T-cell (primary cell): ENCODE data around the gene RGPD3. TPM values are rescaled to one million over a fixed set of nuclear protein-coding genes. Genes with fewer than 3 reads are reported as not detected.

ENCODE experiments used
- ATAC-seq, 4 experiments: fragments of 200-7000 bp in 3 of 4; fragments of 150-1000 bp in 1 of 4; cut with Tn5 transposase; replicated peaks in 1 of 4; 1 replicate in 3 of 4; 2 replicates in 1 of 4; pipeline ENCODE4 v1.10.0; 2021; ENCODE audit warnings: moderate library complexity in 3 of 4, mild to moderate bottlenecking in 2 of 4, moderate number of reproducible peaks in 1 of 4
- CTCF ChIA-PET, 2 donors: fragments of 300-600 bp; sonication (Branson Sonifier 250); formaldehyde crosslinking; loops; one replicate each; lab custom pipeline; 2022; ENCODE audit warnings: antibody characterized with exemption in 2 of 2; lab: Charles Lee
- POLR2A ChIA-PET, 2 donors: fragments of 300-600 bp; sonication (Branson Sonifier 250); formaldehyde crosslinking; loops; one replicate each; lab custom pipeline; 2022; ENCODE audit warnings: antibody characterized with exemption in 2 of 2; lab: Charles Lee
- DNase-seq, 35 experiments: peaks; one replicate each; pipeline versions ENCODE4 v3.0.0 to v3.0.0-alpha.2; 2013 to 2023
- H3K27ac ChIP-seq: one replicate; pipeline ENCODE4 v1.5.1; 2013; ENCODE audit warnings: low read length
- H3K27me3 ChIP-seq, 2 experiments: replicated peaks in 1 of 2; 1 replicate in 1 of 2; 2 replicates in 1 of 2; pipeline versions ENCODE4 v1.6.1 to v1.7.0; 2013; ENCODE audit warnings: low read length in 1 of 2, mixed read lengths in 1 of 2; ENCODE audit not compliant: control insufficient read depth in 2 of 2, insufficient read depth in 2 of 2; ENCODE audit errors: extremely low read depth in 1 of 2
- H3K36me3 ChIP-seq, 2 donors: 1 replicate in 1 of 2; 2 replicates in 1 of 2; pipeline versions ENCODE4 v1.6.1 to v1.7.0; 2013; ENCODE audit warnings: low read length in 1 of 2; ENCODE audit not compliant: control insufficient read depth in 2 of 2, insufficient read depth in 1 of 2; ENCODE audit errors: extremely low read depth in 1 of 2
- H3K4me1 ChIP-seq, 2 experiments: 1 replicate in 1 of 2; 2 replicates in 1 of 2; pipeline versions ENCODE4 v1.6.1 to v1.7.0; 2013; ENCODE audit warnings: low read length in 2 of 2, mixed read lengths in 1 of 2; ENCODE audit not compliant: insufficient read depth in 2 of 2, control insufficient read depth in 1 of 2; ENCODE audit errors: extremely low read depth in 1 of 2
- H3K4me3 ChIP-seq, 2 donors: 1 replicate in 1 of 2; 2 replicates in 1 of 2; pipeline versions ENCODE4 v1.5.1 to v1.7.0; 2013; ENCODE audit warnings: mild to moderate bottlenecking in 2 of 2, low read length in 1 of 2, moderate library complexity in 1 of 2; ENCODE audit not compliant: control insufficient read depth in 1 of 2; ENCODE audit errors: extremely low read depth in 1 of 2
- H3K9me3 ChIP-seq: 2 replicates; pipeline ENCODE4 v1.7.0; 2013
- H3K27ac Mint-ChIP-seq, 2 donors: one replicate each; pipeline ENCODE4 v1.8.0; 2020 to 2021; ENCODE audit warnings: mild to moderate bottlenecking in 2 of 2, mixed read lengths in 2 of 2
- H3K27me3 Mint-ChIP-seq, 2 donors: one replicate each; pipeline ENCODE4 v1.8.0; 2021 to 2022; ENCODE audit warnings: mixed read lengths in 2 of 2
- H3K36me3 Mint-ChIP-seq: one replicate; pipeline ENCODE4 v1.8.0; 2021; ENCODE audit warnings: mixed read lengths
- H3K4me1 Mint-ChIP-seq, 3 donors: one replicate each; pipeline ENCODE4 v1.8.0; 2020 to 2022; ENCODE audit warnings: mixed read lengths in 3 of 3, mild to moderate bottlenecking in 1 of 3
- H3K4me3 Mint-ChIP-seq, 3 donors: one replicate each; pipeline ENCODE4 v1.8.0; 2020 to 2022; ENCODE audit warnings: mild to moderate bottlenecking in 3 of 3, mixed read lengths in 3 of 3, moderate library complexity in 3 of 3
- H3K9me3 Mint-ChIP-seq, 3 donors: one replicate each; pipeline ENCODE4 v1.8.0; 2020 to 2022; ENCODE audit warnings: mixed read lengths in 3 of 3
- WGBS: methylation state at CpG from one replicate; pipeline ENCODE4 v1.1.5; 2013; ENCODE audit warnings: missing lambda C conversion rate; ENCODE audit not compliant: insufficient coverage; 5-methylcytosine and 5-hydroxymethylcytosine counted together
- total RNA-seq, 35 experiments: library from RNA in 6 of 35; stranded (reverse) in 6 of 35; fragments of 120-200 nt in 1 of 35; gene quantifications; one replicate each; pipeline versions ENCODE4 v1.2.1 to v1.2.4 and lab custom pipeline; 2013 to 2026

Gene RGPD3
- total RNA-seq, 5 donors from 2014 or later (not counting 1 experiment from before 2014, with no cell fraction given), result 0.13 to 0.47 (median 0.16) TPM

DNA sequence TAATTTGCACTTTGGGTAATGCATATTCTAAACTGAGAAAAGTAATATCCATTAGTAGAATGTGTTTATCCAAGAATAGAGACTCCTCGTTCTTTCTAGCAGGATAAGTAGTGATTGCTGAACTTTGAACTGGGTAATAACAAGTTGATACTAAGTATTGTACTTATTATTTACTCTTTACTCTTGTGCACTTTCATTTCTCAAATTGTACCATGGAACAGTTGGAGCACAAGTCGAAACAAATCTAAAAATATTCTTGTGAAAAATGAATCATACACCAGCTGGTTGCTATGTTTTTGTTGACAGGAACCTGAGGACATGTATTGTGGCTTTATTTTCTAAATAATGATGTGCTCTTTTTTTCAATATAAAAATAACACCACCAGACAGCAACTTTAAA lies 111.9 kb downstream of the RGPD3 start:
- no peaks in the 10 kb centered on the region for H3K36me3 Mint-ChIP-seq
- no peaks in the 10 kb centered on the region for H3K9me3 Mint-ChIP-seq
- ATAC-seq (no peak), DNase-seq (no peak)
- no peak overlapping the region for H3K4me3 Mint-ChIP-seq
- H3K27ac ChIP-seq, result no peak overlapping the region
- no peaks in the 10 kb centered on the region for H3K36me3 ChIP-seq
- H3K4me3 ChIP-seq, result no peak overlapping the region
- no peak overlapping the region for H3K27ac Mint-ChIP-seq
- ChIA-PET CTCF (no interaction called here), POLR2A (no interaction called here)
- H3K27me3 ChIP-seq, result peaks cover 0 to 3% of the 10 kb centered on the region in 2 experiments
- H3K27me3 Mint-ChIP-seq, result peaks cover 10 to 18% of the 10 kb centered on the region in 2 donors
- no peaks in the 10 kb centered on the region for H3K9me3 ChIP-seq
- H3K4me1 ChIP-seq, result no peaks in the 10 kb centered on the region
- no CpG with 5 or more reads among the region's 2 CpGs for WGBS
- H3K4me1 Mint-ChIP-seq, result no peaks in the 10 kb centered on the region

DNA sequence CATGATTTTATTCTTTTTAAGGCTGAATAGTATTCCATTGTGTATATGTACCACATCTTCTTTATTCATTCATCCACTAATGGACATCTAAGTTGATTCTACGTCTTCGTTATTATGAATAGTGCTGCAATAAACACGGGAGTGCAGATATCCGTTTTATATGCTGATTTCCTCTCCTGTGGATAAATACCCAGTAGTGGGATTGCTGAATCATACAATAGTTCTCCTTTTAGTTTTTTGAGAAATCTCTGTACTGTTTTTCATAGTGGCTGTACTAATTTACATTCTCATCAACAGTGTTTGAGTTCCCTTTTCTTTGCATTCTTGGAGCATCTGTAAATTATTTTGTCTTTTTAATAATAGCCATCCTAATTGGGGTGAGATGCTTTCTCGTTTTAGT lies 114.5 kb downstream of the RGPD3 start:
- no peak for DNase-seq
- H3K4me1 ChIP-seq, result no peaks in the 10 kb centered on the region
- H3K9me3 ChIP-seq, result no peaks in the 10 kb centered on the region
- no peak for ATAC-seq
- no peaks in the 10 kb centered on the region for H3K27me3 ChIP-seq
- H3K4me3 Mint-ChIP-seq, result no peak overlapping the region
- no peaks in the 10 kb centered on the region for H3K9me3 Mint-ChIP-seq
- CTCF ChIA-PET, result interaction anchor here in 1 of 2 donors (0.5 kb wide), 1 partner anchor 37 kb away, joined by 3 read pairs; no protein-coding TSS in a partner anchor
- H3K27ac ChIP-seq, result no peak overlapping the region
- peaks cover 0 to under 1% (median under 1%) of the 10 kb centered on the region in 3 donors for H3K4me1 Mint-ChIP-seq
- H3K36me3 Mint-ChIP-seq, result no peaks in the 10 kb centered on the region
- 69% methylated on average over 4 of the region's 5 CpGs for WGBS
- no peak overlapping the region for H3K27ac Mint-ChIP-seq
- POLR2A ChIA-PET, result no interaction called here
- no peaks in the 10 kb centered on the region for H3K36me3 ChIP-seq
- H3K4me3 ChIP-seq, result no peak overlapping the region
- H3K27me3 Mint-ChIP-seq, result peaks cover 2 to 11% of the 10 kb centered on the region in 2 donors

DNA sequence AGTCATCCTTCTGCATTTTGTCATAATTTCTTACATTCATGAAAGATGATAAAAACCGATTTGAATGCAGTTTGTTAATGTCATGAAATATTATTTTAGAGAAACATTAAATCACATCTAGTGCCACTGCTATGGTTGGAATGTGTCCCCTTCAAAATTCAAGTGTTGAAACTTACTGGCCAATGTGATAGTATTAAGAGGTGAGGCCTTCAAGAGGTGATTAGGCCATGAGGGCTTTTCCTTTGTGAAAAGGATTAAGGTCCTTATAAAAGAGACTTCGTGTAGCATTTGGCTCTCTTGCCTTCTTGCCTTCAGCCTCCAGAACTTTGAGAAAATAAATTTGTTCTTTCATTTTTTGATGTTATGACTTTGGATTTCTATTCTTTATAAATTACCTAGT lies 117.2 kb downstream of the RGPD3 start:
- H3K27me3 ChIP-seq, result no peaks in the 10 kb centered on the region
- peaks cover 2 to 11% of the 10 kb centered on the region in 2 donors for H3K27me3 Mint-ChIP-seq
- ChIA-PET CTCF (no interaction called here), POLR2A (no interaction called here)
- no peak for ATAC-seq
- peaks cover 2 to 8% (median 5%) of the 10 kb centered on the region in 3 donors for H3K4me1 Mint-ChIP-seq
- no peaks in the 10 kb centered on the region for H3K4me1 ChIP-seq
- no peak overlapping the region for H3K27ac ChIP-seq
- no peaks in the 10 kb centered on the region for H3K9me3 Mint-ChIP-seq
- H3K4me3 Mint-ChIP-seq, result no peak overlapping the region
- no peaks in the 10 kb centered on the region for H3K36me3 ChIP-seq
- no peaks in the 10 kb centered on the region for H3K36me3 Mint-ChIP-seq
- DNase-seq, result no peak
- no peak overlapping the region for H3K27ac Mint-ChIP-seq
- H3K4me3 ChIP-seq, result no peak overlapping the region
- H3K9me3 ChIP-seq, result no peaks in the 10 kb centered on the region
- WGBS, result no CpG with 5 or more reads among the region's 2 CpGs

DNA sequence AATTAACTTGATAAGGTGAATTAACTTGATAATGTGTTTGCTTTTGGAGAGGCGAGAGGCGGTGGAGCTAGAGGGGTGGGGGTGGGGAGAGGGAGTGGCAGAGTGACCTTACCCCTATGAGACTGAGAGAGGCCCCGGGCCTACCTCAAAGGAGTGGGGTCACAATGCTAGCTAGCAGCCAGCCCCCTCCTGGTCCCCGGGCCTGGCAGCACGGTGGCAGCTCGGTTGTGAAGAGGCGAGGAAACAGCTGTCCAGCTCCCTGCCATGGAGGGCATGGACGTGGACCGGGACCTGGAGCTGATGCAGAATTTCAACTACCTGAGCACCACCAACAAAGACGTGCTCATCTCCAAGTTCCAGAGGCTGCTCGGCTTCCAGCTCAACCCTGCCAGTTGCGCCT lies 123.9 kb downstream of the RGPD3 start:
- H3K27me3 Mint-ChIP-seq, result no peaks in the 10 kb centered on the region
- Histone ChIP-seq H3K4me1 (no peaks in the 10 kb centered on the region), H3K9me3 (no peaks in the 10 kb centered on the region), H3K27me3 (peaks cover 0 to 3% of the 10 kb centered on the region in 2 experiments), H3K36me3 (no peaks in the 10 kb centered on the region), H3K27ac (no peak overlapping the region), H3K4me3 (no peak overlapping the region)
- H3K9me3 Mint-ChIP-seq, result peaks cover 0 to 3% (median 0%) of the 10 kb centered on the region in 3 donors
- POLR2A ChIA-PET, result no interaction called here
- H3K36me3 Mint-ChIP-seq, result no peaks in the 10 kb centered on the region
- peaks cover 4 to 11% (median 5%) of the 10 kb centered on the region in 3 donors for H3K4me1 Mint-ChIP-seq
- DNase-seq, result no peak
- H3K4me3 Mint-ChIP-seq, result no peak overlapping the region
- H3K27ac Mint-ChIP-seq, result no peak overlapping the region
- CTCF ChIA-PET, result interaction anchor here in 1 of 2 donors (0.6 kb wide), 1 partner anchor 157 kb away, joined by 6 read pairs; no protein-coding TSS in a partner anchor
- whole genome bisulfite sequencing, result 91% methylated on average over 12 of the region's 12 CpGs
- ATAC-seq, result no peak

DNA sequence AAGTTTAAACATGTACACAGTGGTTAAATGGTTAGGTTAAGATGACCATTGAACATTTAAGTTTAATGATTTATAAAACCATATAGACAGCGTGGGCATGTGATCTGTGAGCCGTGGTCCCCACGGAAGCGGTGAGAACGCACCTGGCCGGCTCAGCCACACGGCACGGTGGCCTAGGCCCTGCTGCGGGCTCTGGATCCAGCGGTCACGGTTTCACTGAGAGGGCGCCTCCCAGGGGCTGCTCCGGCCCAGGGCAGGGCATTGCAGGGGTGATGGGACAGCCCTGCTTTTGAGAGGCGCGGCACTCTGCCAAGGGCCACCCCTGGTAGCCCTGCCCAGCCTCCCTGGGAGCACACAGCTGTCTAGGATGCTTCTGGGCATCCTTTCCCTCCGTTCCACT lies 124.9 kb downstream of the RGPD3 start:
- no peak overlapping the region for H3K27ac ChIP-seq
- H3K27me3 ChIP-seq, result peaks cover 0 to 3% of the 10 kb centered on the region in 2 experiments
- 94% methylated on average over 15 of the region's 16 CpGs for WGBS
- DNase-seq (no peak), ATAC-seq (no peak)
- no peaks in the 10 kb centered on the region for H3K9me3 ChIP-seq
- Mint-ChIP-seq H3K27ac (no peak overlapping the region), H3K36me3 (no peaks in the 10 kb centered on the region), H3K27me3 (no peaks in the 10 kb centered on the region), H3K4me3 (no peak overlapping the region), H3K9me3 (peaks cover 0 to 3% (median 0%) of the 10 kb centered on the region in 3 donors), H3K4me1 (peaks cover under 1 to 6% (median 4%) of the 10 kb centered on the region in 3 donors)
- H3K4me3 ChIP-seq, result no peak overlapping the region
- POLR2A ChIA-PET, result no interaction called here
- H3K36me3 ChIP-seq, result no peaks in the 10 kb centered on the region
- CTCF ChIA-PET, result no interaction called here
- H3K4me1 ChIP-seq, result no peaks in the 10 kb centered on the region

DNA sequence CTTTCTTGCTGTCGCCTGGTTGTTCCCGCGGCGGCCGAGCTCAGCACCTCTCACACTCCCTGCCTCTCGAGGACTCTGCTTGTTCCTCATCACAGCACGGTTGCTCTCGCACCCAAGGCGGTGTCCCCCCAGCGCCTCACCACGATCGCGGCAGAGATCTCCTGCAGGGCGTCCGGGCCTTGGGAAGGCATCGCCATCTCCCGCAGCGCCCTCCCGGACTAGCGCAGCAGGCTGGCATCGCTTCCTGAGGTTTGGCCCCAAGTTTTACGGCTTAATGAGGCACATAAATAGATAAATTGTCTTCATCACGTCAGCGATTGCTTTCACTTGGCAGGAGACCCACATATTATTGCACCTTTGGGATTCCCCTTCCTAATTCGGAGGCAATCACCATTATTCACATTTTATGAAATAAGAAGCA lies 125.4 kb downstream of the RGPD3 start:
- no peak overlapping the region for H3K27ac ChIP-seq
- no peaks in the 10 kb centered on the region for H3K36me3 Mint-ChIP-seq
- ATAC-seq (no peak), DNase-seq (no peak)
- no peak overlapping the region for H3K27ac Mint-ChIP-seq
- CTCF ChIA-PET, result no interaction called here
- peaks cover 0 to 3% of the 10 kb centered on the region in 2 experiments for H3K27me3 ChIP-seq
- peaks cover 0 to 3% (median 0%) of the 10 kb centered on the region in 3 donors for H3K9me3 Mint-ChIP-seq
- POLR2A ChIA-PET, result no interaction called here
- no peaks in the 10 kb centered on the region for H3K36me3 ChIP-seq
- peaks cover 0 to 3% (median 2%) of the 10 kb centered on the region in 3 donors for H3K4me1 Mint-ChIP-seq
- H3K4me1 ChIP-seq, result no peaks in the 10 kb centered on the region
- 95% methylated on average over 20 of the region's 25 CpGs for WGBS
- no peak overlapping the region for H3K4me3 ChIP-seq
- H3K9me3 ChIP-seq, result no peaks in the 10 kb centered on the region
- no peaks in the 10 kb centered on the region for H3K27me3 Mint-ChIP-seq
- no peak overlapping the region for H3K4me3 Mint-ChIP-seq
